Activated CD8-positive, alpha-beta T cell treated with anti-CD3 and anti-CD28 coated beads, Interleukin-2, amount 10 ng/mL, durations not matched to agents 7 days and 5 days (primary cell): Measurements from ENCODE around the gene ZDHHC3. TPM values are rescaled to one million over a fixed set of nuclear protein-coding genes. Genes with fewer than 3 reads are reported as not detected.

Experiments
- ATAC-seq: fragments of 150-1000 bp; cut with Tn5 transposase; one replicate; pipeline ENCODE4 v1.10.0; 2021; ENCODE audit warnings: moderate library complexity
- CTCF ChIA-PET: fragments of 350-600 bp; sonication (Branson Sonifier 250); formaldehyde crosslinking; loops from one replicate; lab custom pipeline; 2021; ENCODE audit warnings: antibody characterized with exemption; lab: Charles Lee
- POLR2A ChIA-PET: fragments of 350-600 bp; sonication (Branson Sonifier 250); formaldehyde crosslinking; loops from one replicate; lab custom pipeline; 2021; ENCODE audit warnings: antibody characterized with exemption; lab: Charles Lee
- DNase-seq: peaks from one replicate; pipeline ENCODE4 v3.0.0-alpha.2; 2020
- H3K27ac Mint-ChIP-seq: one replicate; pipeline ENCODE4 v1.8.0; 2021; ENCODE audit warnings: mild to moderate bottlenecking, mixed read lengths
- H3K27me3 Mint-ChIP-seq: one replicate; pipeline ENCODE4 v1.8.0; 2021; ENCODE audit warnings: low read depth, mixed read lengths
- H3K36me3 Mint-ChIP-seq: one replicate; pipeline ENCODE4 v1.8.0; 2021; ENCODE audit warnings: low read depth, mixed read lengths
- H3K4me1 Mint-ChIP-seq: one replicate; pipeline ENCODE4 v1.8.0; 2021; ENCODE audit warnings: low read depth, mixed read lengths
- H3K4me3 Mint-ChIP-seq: one replicate; pipeline ENCODE4 v1.8.0; 2021; ENCODE audit warnings: mild to moderate bottlenecking, mixed read lengths
- H3K9me3 Mint-ChIP-seq: one replicate; pipeline ENCODE4 v1.8.0; 2022; ENCODE audit warnings: mixed read lengths; ENCODE audit not compliant: insufficient read depth
- total RNA-seq, 2 experiments: library from RNA; stranded (reverse); gene quantifications; one replicate each; pipeline ENCODE4 v1.2.3, GENCODE V29; 2021

ZDHHC3 gene
- total RNA-seq, 2 experiments from 2014 or later, result 62.3 to 71.3 TPM

- POLR2A ChIA-PET, result no interaction called here
- no peaks in the 10 kb centered on the region for H3K9me3 Mint-ChIP-seq
- no peak overlapping the region for H3K27ac Mint-ChIP-seq
- no peaks in the 10 kb centered on the region for H3K4me1 Mint-ChIP-seq
- H3K36me3 Mint-ChIP-seq, result peaks cover 43% of the 10 kb centered on the region
- no peak overlapping the region for H3K4me3 Mint-ChIP-seq
- CTCF ChIA-PET, result no interaction called here
- no peaks in the 10 kb centered on the region for H3K27me3 Mint-ChIP-seq
- DNase-seq (no peak), ATAC-seq (no peak)
Measured at GRCh38 chr3:44926172-44926571, 49.8 kb downstream of the ZDHHC3 start.

GRCh38 chr3:44924457-44925084, 51.4 kb downstream of the ZDHHC3 start:
- Mint-ChIP-seq H3K4me3 (no peak overlapping the region), H3K9me3 (no peaks in the 10 kb centered on the region), H3K27me3 (no peaks in the 10 kb centered on the region), H3K27ac (no peak overlapping the region), H3K36me3 (peaks cover 34% of the 10 kb centered on the region), H3K4me1 (no peaks in the 10 kb centered on the region)
- ChIA-PET POLR2A (no interaction called here), CTCF (interaction anchor here (1.1 to 2.9 kb wide), 2 partner anchors 10 to 18 kb away, joined by 3 to 18 read pairs; no protein-coding TSS in a partner anchor)
- DNase-seq (no peak), ATAC-seq (no peak)

- no peak for ATAC-seq
- Mint-ChIP-seq H3K36me3 (peaks cover 33% of the 10 kb centered on the region), H3K27me3 (no peaks in the 10 kb centered on the region), H3K4me3 (no peak overlapping the region), H3K27ac (no peak overlapping the region), H3K4me1 (no peaks in the 10 kb centered on the region), H3K9me3 (no peaks in the 10 kb centered on the region)
- POLR2A ChIA-PET, result no interaction called here
- CTCF ChIA-PET, result interaction anchor here (1.1 to 2.9 kb wide), 2 partner anchors 10 to 19 kb away, joined by 3 to 18 read pairs; no protein-coding TSS in a partner anchor
- no peak for DNase-seq
Measured at GRCh38 chr3:44923632-44924456, 52.1 kb downstream of the ZDHHC3 start.

- no peak overlapping the region for H3K4me3 Mint-ChIP-seq
- ChIA-PET CTCF (no interaction called here), POLR2A (no interaction called here)
- no peaks in the 10 kb centered on the region for H3K4me1 Mint-ChIP-seq
- no peak for DNase-seq
- H3K27ac Mint-ChIP-seq, result no peak overlapping the region
- no peak for ATAC-seq
- H3K9me3 Mint-ChIP-seq, result no peaks in the 10 kb centered on the region
- peaks cover 12% of the 10 kb centered on the region for H3K36me3 Mint-ChIP-seq
- no peaks in the 10 kb centered on the region for H3K27me3 Mint-ChIP-seq
Measured at GRCh38 chr3:44920081-44920480, 55.9 kb downstream of the ZDHHC3 start.

- Mint-ChIP-seq H3K9me3 (no peaks in the 10 kb centered on the region), H3K27me3 (no peaks in the 10 kb centered on the region), H3K36me3 (peaks cover 9% of the 10 kb centered on the region), H3K27ac (no peak overlapping the region), H3K4me1 (no peaks in the 10 kb centered on the region), H3K4me3 (no peak overlapping the region)
- ATAC-seq (no peak), DNase-seq (no peak)
- ChIA-PET POLR2A (no interaction called here), CTCF (interaction anchor here (0.6 kb wide), 1 partner anchor 41 kb away, joined by 3 read pairs; no protein-coding TSS in a partner anchor)
Measured at GRCh38 chr3:44918581-44918980, 57.4 kb downstream of the ZDHHC3 start.

GRCh38 chr3:44918087-44918486, 57.9 kb downstream of the ZDHHC3 start:
- DNase-seq (no peak), ATAC-seq (no peak)
- no peaks in the 10 kb centered on the region for H3K9me3 Mint-ChIP-seq
- POLR2A ChIA-PET, result no interaction called here
- H3K4me3 Mint-ChIP-seq, result no peak overlapping the region
- H3K27me3 Mint-ChIP-seq, result no peaks in the 10 kb centered on the region
- H3K4me1 Mint-ChIP-seq, result no peaks in the 10 kb centered on the region
- H3K27ac Mint-ChIP-seq, result no peak overlapping the region
- CTCF ChIA-PET, result interaction anchor here (0.6 kb wide), 1 partner anchor 40 kb away, joined by 3 read pairs; no protein-coding TSS in a partner anchor
- H3K36me3 Mint-ChIP-seq, result peaks cover 9% of the 10 kb centered on the region

GRCh38 chr3:44915702-44916438, 60.1 kb downstream of the ZDHHC3 start:
- H3K9me3 Mint-ChIP-seq, result no peaks in the 10 kb centered on the region
- DNase-seq, result no peak
- ChIA-PET CTCF (interaction anchor here (1.5 to 2.8 kb wide), 3 partner anchors 8 to 397 kb away, joined by 4 to 18 read pairs (median 5); no protein-coding TSS in a partner anchor), POLR2A (interaction anchor here (0.6 kb wide), 1 partner anchor 269 kb away, joined by 3 read pairs; no protein-coding TSS in a partner anchor)
- peaks cover 3% of the 10 kb centered on the region for H3K27me3 Mint-ChIP-seq
- H3K4me1 Mint-ChIP-seq, result no peaks in the 10 kb centered on the region
- H3K4me3 Mint-ChIP-seq, result no peak overlapping the region
- no peak for ATAC-seq
- H3K27ac Mint-ChIP-seq, result no peak overlapping the region
- peaks cover 6% of the 10 kb centered on the region for H3K36me3 Mint-ChIP-seq

GRCh38 chr3:44914936-44915335, 61.0 kb downstream of the ZDHHC3 start:
- Mint-ChIP-seq H3K9me3 (no peaks in the 10 kb centered on the region), H3K27ac (no peak overlapping the region), H3K36me3 (peaks cover 6% of the 10 kb centered on the region), H3K4me3 (no peak overlapping the region), H3K4me1 (no peaks in the 10 kb centered on the region), H3K27me3 (peaks cover 5% of the 10 kb centered on the region)
- ATAC-seq, result no peak
- ChIA-PET POLR2A (no interaction called here), CTCF (interaction anchor here (1.1 to 3.3 kb wide), 15 partner anchors 9 to 577 kb away, joined by 3 to 18 read pairs (median 4); partner anchors contain the start of gene TCAIM)
- DNase-seq, result no peak

GRCh38 chr3:44913868-44914468, 62.0 kb downstream of the ZDHHC3 start:
- Mint-ChIP-seq H3K9me3 (no peaks in the 10 kb centered on the region), H3K4me1 (no peaks in the 10 kb centered on the region), H3K36me3 (peaks cover 2% of the 10 kb centered on the region), H3K4me3 (no peak overlapping the region), H3K27ac (no peak overlapping the region), H3K27me3 (peaks cover 10% of the 10 kb centered on the region)
- peak; percentile 72 for DNase-seq
- ChIA-PET POLR2A (no interaction called here), CTCF (interaction anchor here (0.7 to 3.3 kb wide), 21 partner anchors 10 to 654 kb away, joined by 3 to 18 read pairs (median 4); partner anchors contain the start of gene TCAIM)
- peak; percentile 88 for ATAC-seq

GRCh38 chr3:44910693-44911092, 65.3 kb downstream of the ZDHHC3 start:
- ChIA-PET POLR2A (no interaction called here), CTCF (no interaction called here)
- H3K4me1 Mint-ChIP-seq, result no peaks in the 10 kb centered on the region
- no peak for DNase-seq
- no peak overlapping the region for H3K4me3 Mint-ChIP-seq
- no peak for ATAC-seq
- H3K27ac Mint-ChIP-seq, result no peak overlapping the region
- H3K36me3 Mint-ChIP-seq, result no peaks in the 10 kb centered on the region
- no peaks in the 10 kb centered on the region for H3K9me3 Mint-ChIP-seq
- H3K27me3 Mint-ChIP-seq, result peaks cover 21% of the 10 kb centered on the region

GRCh38 chr3:44909063-44909462, 66.9 kb downstream of the ZDHHC3 start:
- H3K4me1 Mint-ChIP-seq, result no peaks in the 10 kb centered on the region
- no peak overlapping the region for H3K4me3 Mint-ChIP-seq
- no peak overlapping the region for H3K27ac Mint-ChIP-seq
- H3K9me3 Mint-ChIP-seq, result no peaks in the 10 kb centered on the region
- ATAC-seq (no peak), DNase-seq (no peak)
- H3K27me3 Mint-ChIP-seq, result peaks cover 21% of the 10 kb centered on the region
- ChIA-PET CTCF (interaction anchor here (1.5 kb wide), 1 partner anchor 376 kb away, joined by 3 read pairs; no protein-coding TSS in a partner anchor), POLR2A (no interaction called here)
- no peaks in the 10 kb centered on the region for H3K36me3 Mint-ChIP-seq
